ENCODE results near the gene FBXL7.
"Not testable (repeated sequence)": the region's sequence is repeated elsewhere in the genome, so short reads cannot be mapped to it uniquely, and the experiment has no call there.

Gene FBXL7

DNA sequence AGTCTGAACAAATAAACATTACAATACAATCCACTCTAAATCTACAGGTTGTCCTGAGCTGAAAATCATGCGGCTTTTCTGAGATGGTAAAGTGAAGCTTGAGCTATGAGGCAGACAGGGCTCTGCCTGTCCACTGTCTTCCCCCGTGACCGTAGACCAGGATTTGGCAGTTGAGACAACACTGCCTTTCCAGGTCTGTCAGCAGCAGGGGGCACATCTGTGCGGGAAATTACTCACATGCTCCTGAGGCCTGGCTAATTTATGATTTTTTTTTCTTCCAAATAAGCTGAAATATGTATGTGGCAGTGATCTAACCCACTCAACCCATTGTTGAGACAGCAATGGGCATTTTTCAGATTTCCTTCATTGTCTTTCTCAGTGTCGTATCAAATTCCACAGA, 307.9 kb downstream of the FBXL7 start:
- DNase-seq (ENCODE audit: low read depth in 2 of 2) = no peak

DNA sequence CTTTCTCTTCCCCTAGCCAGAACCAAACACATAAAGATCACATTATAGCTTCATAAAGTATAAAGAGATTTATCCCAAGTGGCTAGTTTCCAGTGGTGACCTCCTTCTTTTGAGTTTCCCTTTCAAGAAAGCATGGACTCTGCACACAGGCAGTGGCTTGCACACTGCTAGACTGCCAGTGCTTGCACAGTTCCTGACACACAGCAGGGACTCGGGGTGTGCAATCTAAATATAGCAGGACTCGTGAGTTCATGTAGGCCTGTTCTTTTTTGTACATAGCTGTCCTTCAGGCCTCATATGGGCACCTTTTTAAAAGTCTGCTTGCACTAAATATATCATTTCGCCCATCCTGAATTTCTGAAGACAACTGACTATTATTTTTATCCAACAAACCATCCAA, 308.6 kb downstream of the FBXL7 start:
- no peak for DNase-seq (ENCODE audit: low read depth in 2 of 2)

DNA sequence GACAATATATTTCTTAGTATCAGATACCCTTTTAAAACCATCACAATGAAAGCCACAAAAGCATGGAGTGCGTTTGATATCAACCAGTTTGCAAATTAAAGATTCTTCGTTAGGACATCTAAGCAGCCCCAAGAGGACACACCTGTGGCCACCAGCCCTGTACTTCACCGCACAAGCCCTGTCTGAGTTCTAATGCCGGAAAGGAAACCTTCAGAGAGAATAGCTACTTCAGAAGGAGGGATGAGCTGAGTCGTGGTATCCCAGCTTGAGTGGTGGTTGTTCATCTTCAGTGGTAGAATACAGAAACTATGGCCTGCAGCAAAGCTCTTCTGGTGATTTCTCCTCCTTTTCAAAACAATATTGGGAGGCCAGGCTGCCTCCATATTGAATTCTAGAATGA, 319.6 kb downstream of the FBXL7 start:
- DNase-seq (ENCODE audit: low read depth in 2 of 2) = no peak

DNA sequence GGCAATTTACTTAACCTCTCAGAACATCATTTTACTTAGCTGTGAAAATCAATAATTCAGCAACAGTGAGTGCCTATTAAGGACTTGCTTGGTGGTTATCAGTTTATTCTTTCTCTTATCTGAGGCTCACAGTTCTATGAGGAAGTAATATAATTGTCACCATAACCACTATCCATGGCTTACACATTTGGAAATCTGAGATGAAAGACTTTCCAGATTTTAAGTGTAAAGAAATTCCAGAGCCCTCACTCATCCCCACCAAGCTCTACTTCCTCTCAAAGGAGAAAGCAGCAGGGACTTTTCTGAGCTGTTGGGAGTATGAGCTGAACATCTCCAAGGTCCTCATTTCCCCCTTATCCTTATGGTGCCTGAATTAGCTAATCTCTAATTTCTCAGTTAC, 321.5 kb downstream of the FBXL7 start:
- no peak for DNase-seq (ENCODE audit: low read depth in 2 of 2)

DNA sequence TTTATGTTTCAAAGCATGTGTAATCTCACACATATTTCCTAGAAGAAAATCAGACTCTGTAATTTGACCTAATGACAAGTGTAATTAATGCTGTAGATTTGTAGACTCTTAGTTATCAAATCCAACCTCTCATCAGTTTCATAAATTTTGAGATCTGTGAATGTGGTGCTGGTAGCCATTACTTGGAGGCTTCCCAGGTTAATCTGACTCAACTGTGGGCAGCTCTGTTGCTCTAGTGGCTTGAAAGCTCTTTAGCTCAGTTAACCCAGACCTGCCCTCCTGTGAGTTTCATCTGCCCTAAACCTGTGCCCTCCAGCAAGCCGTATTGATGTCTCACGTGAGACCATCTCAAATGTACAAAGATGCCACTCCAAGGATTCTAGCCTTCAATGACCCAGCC, 323.4 kb downstream of the FBXL7 start:
- no peak for DNase-seq (ENCODE audit: low read depth in 2 of 2)

- DNase-seq (ENCODE audit: low read depth in 2 of 2) = no peak
These were observed 327.8 kb downstream of the FBXL7 start for GRCh38 chr5:15827741-15828140.

DNA sequence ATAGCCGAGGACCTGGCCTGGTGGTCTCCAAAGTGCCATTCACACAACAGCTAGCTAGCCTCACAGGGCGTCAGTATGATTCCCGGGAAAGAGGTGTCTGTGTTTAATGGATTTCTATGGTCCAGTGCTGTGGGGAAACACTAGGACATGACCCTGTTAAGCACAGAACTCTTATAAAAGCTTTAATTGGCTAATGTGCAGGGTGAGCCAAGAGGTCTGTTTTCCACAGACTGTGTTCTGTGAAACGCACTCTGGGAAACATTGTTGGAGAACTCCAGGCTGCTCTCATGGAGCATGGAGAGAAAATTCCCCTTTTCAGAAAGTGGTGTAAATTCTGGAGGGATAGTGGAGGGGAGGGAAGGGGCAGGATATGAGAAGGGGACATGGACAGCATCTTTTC, 331.4 kb downstream of the FBXL7 start:
- DNase-seq (ENCODE audit: low read depth in 2 of 2) = no peak

DNA sequence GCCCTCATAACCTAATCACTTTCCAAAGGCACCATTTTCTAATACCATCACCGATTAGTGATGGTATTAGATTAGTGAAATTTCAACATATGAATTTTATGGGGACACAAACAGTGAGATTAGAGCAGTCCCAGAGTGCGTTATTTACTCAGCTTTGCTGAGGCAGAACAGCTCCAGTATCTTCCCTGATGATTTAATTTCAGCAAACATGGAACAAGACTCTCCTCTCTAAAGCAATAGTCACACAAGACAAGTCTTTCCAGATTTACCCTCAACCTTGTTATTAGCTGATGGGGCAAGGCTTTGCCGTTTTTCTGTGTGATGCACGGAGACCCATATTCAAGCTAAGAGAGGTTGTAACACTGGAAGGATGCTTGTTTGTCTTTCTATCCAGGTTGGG, 333.4 kb downstream of the FBXL7 start:
- no peak for DNase-seq (ENCODE audit: low read depth in 2 of 2)

DNA sequence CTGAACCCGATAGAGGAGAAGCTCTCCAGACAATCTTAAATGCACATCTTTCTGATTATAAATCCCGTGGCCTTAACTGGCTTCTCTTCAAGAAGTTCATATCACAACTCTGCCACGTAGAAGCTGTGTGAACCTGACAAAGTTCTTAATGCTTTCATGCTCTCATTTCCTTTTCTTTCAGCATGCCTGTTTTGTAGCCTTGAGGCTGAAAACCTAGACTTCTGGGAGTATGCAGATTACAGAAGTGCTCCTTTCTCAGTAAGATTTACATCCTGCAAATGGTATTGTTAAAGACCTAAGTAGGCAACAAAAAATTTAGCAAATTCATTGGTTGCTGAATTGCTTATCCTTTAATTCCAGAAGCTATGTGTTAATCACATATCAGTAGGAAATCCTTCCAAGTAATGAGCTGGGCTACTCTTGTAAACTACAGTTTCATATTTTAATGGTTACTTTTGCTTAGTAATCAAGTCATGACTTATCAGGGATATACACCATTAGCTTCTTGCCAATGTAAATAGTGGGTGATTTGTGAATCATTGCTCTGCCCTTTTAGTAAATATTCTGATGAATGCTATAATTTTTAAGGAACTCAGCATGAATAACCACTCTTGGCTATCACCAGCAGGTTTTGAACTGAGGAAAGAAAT, 334.7 kb downstream of the FBXL7 start:
- DNase-seq (ENCODE audit: low read depth in 2 of 2) = no peak

- no peak for DNase-seq (ENCODE audit: low read depth in 2 of 2)
These were observed 335.5 kb downstream of the FBXL7 start for GRCh38 chr5:15835514-15835913.

- DNase-seq (ENCODE audit: low read depth in 2 of 2) = no peak
These were observed 337.7 kb downstream of the FBXL7 start for GRCh38 chr5:15837551-15838289.

DNA sequence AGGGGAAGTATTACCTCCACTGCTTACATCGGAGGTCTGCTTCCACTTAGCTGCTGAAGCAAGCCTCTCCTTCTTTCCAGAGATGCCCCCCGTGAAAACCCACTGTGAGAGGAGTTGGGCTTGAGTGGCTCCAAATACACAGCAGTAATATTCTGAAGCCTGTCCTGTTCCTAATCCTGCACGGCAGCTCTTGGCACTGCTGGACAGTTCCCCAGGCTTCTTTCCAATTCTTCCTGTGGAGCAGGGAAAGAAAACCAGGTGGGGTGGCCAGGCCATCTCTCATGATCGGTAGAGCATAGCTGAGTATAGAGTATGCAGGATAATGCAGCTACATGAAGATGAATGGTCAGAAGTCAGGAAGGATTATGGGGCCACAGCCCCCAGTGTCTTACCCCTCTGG, 344.3 kb downstream of the FBXL7 start:
- no peak for DNase-seq (ENCODE audit: low read depth in 2 of 2)

DNA sequence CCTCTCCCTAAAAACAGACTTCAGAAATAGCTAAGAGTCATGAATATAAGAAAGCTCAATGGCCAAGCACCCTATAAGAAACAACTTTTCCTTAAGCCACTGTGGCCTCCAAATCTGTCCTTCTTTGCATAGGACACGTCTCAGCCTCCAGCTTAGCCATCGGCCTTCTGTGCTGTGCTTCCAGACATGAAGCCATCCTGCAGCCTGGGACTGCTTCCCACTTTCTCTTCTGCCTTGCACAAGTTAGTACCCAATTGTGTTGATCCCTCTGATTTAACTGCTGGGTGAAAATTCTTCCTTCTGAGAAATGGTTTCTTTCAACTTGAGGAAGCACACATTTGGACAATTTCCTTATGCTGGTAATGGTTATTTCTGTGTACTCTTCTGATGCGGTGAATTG, 344.9 kb downstream of the FBXL7 start:
- DNase-seq (ENCODE audit: low read depth in 2 of 2) = no peak

DNA sequence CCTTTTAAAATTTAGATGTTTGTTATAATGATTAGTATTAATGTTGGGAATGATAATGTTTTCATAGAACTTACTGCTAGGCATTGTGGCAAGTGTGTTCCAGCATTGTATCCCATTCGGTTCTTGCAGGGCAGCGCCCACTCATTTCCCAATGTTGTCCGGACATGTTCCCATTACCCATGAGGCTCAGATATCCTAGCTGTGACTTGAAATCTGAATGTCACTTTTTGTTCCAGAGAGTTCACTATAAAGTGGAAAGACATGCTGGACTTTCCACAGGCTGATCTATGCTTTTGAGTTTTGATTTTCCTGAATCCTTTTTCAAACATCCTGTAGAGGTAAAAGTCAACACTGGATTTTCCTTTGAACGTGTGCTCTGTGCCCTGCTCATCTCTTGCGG, 350.6 kb downstream of the FBXL7 start:
- DNase-seq (ENCODE audit: low read depth in 2 of 2) = no peak

GRCh38 chr5:15850939-15851341, 351.0 kb downstream of the FBXL7 start:
- DNase-seq (ENCODE audit: low read depth in 2 of 2) = no peak

DNA sequence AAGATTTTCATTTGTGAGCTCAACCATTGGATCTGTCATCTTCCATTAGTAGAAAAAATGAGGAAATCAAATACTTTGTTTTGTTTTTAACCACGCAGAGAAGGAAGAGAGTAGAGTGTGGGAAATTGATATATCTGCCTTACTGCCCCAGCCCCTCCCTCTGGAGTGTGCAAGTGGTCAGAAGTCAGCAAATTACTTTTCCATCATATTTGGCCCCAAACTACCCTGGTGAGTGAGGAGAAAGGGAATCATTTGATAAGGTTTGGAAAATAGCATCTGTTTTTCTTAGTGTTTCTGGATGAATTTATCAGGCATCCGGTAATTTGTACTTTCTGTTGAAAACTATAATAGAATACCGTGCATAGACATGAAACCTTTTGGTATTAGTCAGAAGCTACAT, 352.2 kb downstream of the FBXL7 start:
- DNase-seq (ENCODE audit: low read depth in 2 of 2) = no peak

DNA sequence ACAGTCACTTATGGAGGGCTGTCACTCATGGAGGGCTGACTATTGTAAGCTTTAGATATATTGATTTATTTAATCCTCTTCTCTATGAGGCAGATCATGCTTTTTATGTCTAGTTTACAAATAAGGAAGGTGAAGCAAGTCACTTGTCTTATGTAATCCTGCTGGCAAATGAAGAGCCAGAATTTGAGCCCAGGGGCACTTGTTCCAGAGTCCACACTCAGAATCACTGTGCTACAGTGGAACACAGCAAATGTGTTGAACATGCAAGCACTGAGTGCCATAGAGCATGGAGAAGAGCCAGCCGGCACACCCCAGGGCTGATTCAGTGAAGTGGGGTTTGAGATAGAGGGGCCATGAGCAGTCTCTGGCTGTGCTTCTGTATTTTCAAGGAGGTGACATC, 353.0 kb downstream of the FBXL7 start:
- DNase-seq (ENCODE audit: low read depth in 2 of 2) = no peak

- no peak for DNase-seq (ENCODE audit: low read depth in 2 of 2)
These were observed 358.3 kb downstream of the FBXL7 start for GRCh38 chr5:15858326-15858725.

DNA sequence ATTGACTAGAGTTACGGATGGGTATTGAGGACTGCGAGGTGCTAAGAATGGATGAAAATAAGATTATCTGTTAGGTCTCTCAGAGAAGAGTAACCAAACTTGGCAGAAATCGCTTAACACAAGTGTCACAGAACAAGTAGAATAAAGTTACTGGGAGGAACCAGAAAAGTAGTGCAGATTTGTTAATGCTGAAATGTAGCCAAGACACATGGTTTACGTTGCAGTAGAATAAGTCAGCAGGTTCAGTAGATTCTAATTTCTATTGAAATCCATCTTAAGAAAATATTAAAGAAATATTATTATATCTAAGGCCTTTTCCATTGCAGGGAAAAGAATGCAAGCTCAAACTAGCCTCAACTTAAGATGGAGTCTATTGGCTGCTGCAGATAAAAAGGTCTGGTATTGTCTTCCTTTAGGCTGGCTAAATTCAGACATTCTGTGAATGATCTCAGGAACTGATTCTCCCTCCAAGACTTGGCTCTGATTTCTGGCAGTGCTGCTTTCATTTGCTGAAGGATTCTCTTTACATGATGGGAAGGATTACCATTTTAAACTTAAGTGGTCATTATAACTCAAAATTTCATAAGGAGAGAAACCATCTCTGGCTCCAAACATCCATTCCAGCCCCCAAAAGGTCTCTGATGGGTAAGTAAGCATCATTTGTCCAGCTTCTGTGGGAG, 364.7 kb downstream of the FBXL7 start:
- no peak for DNase-seq (ENCODE audit: low read depth in 2 of 2)

- DNase-seq (ENCODE audit: low read depth in 2 of 2) = not testable (repeated sequence)
These were observed 372.3 kb downstream of the FBXL7 start for GRCh38 chr5:15872259-15872658.

DNA sequence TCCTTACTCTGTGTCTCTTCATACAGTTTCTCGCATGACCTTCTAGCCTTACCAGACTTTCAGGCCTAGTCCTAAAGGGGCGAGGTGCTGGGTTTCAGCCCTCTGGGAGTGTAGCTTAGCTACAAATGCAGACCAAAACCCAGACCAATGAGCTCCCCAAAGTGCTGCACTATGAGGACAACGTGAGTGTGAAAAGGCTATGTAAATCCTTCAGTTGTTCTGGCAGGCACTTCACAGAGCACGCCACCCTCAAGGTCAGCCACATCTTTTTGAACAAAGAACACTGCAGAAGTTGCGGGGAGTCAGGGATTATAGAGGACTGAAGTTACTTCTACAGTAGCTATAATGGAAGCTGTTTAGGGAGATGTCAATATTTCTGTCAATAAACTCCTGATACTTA, 377.9 kb downstream of the FBXL7 start:
- DNase-seq (ENCODE audit: low read depth in 2 of 2) = no peak

- no peak for DNase-seq (ENCODE audit: low read depth in 2 of 2)
These were observed 380.2 kb downstream of the FBXL7 start for GRCh38 chr5:15880201-15880600.

DNA sequence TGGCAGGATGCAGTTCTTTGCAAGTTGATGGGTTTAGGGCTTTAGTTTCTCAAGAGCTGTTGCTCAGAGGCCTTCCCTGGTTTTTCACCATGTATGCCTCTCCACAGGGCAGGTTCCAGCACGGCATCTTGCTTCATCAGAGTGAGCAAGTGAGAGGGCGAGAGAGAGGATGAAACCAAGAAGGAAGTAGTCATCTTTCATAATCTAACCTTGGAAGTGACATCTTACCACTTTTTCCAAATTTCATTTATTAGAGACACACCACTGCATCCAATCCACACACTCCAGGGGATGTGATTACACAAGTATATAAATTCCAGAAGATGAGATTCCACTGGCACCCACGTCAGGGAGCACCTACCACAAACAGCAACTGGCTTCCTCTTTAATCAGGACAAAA, 385.2 kb downstream of the FBXL7 start:
- DNase-seq (ENCODE audit: low read depth in 2 of 2) = no peak

Measured in stimulated activated CD8-positive, alpha-beta memory T cell treated with anti-CD3 and anti-CD28 coated beads, Interleukin-15, amount 100 ng/mL, for 48 hours (primary cell).